WI38 (cell line): ENCODE measurements around the gene PPM1B.

Source experiments
- H3K4me3 ChIP-seq: 2 replicates; pipeline ENCODE4 v1.5.1; 2011; ENCODE audit warnings: low read depth, mild to moderate bottlenecking, control low read depth, low read length
- CTCF ChIP-seq: IDR thresholded peaks from 2 replicates; pipeline ENCODE4 v1.5.1; 2012; ENCODE audit warnings: low read depth, mild to moderate bottlenecking, control low read depth, low read length

PPM1B gene

DNA sequence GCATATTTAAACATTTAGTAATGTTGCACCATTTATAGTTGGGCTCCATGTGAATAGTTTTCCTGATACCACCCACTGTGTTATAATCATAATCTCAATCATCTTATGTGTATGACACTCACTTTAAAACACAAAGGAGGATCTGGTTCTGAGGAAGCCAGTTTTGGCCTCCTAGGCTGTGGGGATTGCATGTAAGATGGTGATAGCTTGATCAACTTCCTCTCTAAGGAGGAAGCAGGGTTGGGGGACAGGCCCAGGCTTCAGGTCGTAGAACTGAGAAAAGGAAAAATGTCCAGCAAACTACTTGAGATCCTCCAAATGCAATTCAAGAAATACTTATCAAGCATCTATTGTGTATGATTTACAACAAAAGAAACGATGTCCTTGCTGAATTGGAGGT lies 4.9 kb upstream of the PPM1B start:
- no peak for TF ChIP-seq CTCF
- H3K4me3 ChIP-seq: no peak overlapping the region

DNA sequence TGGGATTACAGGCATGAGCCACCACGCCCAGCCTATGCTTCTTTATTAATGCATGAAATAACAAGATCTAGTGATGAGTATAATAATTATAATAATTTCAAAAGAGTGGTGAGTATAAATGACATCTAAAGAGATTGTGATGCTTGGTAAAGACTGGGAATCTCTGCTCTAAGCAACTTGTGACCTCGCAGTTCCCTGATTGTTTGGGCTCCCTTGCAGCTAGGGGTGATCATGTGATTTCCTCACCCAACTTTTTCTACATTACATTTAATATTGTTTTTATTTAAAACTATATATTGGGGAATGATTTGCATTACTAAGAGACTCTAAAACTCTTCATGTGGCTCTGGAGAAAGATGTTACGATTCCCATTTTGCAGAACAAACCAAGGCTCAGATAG lies 4.1 kb upstream of the PPM1B start:
- TF ChIP-seq CTCF: no peak
- no peak overlapping the region for H3K4me3 ChIP-seq

DNA sequence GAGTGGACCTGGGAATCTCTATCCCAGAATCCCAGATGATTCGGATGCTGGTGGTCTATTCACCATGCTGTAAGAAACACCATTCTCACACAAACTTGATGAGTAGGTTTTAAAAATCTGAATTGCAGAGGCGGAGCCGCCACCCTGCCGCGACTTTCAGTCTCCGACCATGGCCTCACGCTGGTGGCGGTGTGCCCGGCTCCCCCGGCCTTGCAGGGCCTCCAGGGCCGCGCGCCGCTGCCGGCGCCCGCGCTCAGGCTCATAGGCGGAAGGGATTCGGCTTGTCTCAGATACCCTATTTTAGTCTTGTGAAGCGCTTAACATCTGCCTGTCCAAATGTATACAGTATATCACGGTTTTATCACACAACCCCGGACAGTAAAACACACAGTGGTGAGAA lies 2.6 kb upstream of the PPM1B start:
- no peak overlapping the region for H3K4me3 ChIP-seq
- TF ChIP-seq CTCF: no peak

DNA sequence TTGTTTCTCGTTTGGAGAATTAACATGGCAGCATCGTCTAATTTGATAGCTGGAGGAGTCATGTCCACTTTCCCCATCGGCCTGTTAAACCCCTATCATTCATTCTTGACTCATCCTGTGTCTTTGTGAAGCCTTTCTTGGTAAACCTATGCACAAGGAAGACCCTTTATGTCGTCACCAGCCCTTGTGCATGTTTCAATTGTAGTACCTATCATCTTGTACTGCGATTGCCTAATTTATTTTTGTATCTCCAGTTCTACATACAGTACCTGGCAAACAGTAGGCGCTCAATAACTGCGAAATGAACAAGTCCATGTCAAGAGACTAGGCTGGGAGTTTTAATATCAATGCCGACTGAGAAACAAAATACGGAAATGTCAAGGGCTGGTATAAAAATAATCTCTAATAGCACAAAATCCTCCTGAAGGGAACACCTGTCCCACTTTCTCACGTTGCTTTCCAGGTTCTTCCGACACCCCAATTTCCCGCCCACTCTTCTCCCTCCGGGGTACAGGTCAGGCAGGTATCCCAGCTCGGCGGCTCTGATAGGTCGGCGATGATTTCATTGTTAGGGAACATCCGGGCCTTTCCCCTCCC lies 1.3 kb upstream of the PPM1B start:
- H3K4me3 ChIP-seq: peak overlapping the region; percentile 83
- TF ChIP-seq CTCF: no peak

GRCh38 chr2:44167908-44168680 lies 581 bp upstream of the PPM1B start:
- peak overlapping the region; percentile 83 for H3K4me3 ChIP-seq
- TF ChIP-seq CTCF: no peak

DNA sequence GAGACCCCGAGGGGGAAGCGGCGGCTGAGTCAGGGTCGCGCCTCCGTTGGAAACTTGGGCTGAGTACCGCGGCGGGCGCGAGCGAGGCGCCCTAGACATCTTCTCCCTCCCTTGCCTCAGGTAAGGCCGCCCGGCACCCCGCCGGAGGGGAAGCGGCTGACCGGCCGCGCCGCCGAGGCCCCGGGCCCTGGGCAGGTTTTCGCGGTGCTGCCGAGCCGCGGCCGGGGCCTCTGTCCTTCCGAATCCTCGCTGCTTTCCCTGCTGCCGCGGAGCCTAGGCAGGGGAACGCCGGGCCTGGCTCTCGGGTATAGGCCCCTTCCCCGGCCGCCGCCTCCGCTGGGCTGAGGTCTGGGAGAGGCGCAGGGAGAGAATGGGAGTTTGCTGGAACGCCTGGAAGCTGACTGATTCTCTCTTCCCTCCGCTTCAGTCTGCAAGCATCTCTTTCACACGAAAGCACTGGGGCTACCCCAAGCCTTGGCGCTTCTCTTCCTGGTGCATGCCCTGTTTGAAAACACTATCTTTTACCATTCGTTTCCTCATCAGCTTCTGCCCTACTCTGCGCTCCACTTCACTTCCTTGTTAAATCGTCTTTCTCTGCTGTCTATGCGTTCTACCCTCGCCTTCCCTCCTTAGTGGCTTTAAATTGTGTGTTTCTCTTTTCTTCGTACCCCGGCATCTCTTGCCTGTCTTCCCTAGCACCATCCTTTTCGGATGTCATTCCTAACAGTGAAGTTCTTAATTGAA lies 652 bp downstream of the PPM1B start:
- peak overlapping the region; percentile 93 for H3K4me3 ChIP-seq
- TF ChIP-seq CTCF: no peak

DNA sequence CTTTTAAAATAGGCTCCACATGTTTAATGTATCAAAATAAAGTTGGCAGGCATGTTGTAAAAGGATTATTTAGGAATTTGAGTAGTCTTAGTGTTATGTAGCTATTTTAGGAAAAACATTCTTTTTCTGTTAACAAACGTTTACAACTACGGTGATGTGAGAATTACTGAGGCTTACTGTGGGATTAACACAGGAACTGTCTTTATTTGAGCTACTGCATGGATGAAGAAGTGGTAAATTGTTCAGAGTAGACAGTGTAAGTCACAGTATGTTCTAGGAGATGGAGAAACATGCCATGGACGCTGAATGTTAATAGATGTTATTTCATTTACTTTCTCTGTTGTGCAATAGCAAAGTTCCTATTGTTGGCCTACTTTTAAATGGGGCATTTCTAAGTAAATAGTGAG lies 1.6 kb downstream of the PPM1B start:
- TF ChIP-seq CTCF: no peak
- H3K4me3 ChIP-seq: peak overlapping the region; percentile 93
